Psoas muscle (tissue), 8 donors: Measurements from ENCODE around the gene CBFA2T2. TPM values are rescaled to one million over a fixed set of nuclear protein-coding genes. Genes with fewer than 3 reads are reported as not detected.
"Not testable (repeated sequence)": the region's sequence is repeated elsewhere in the genome, so short reads cannot be mapped to it uniquely, and the experiment has no call there.

ENCODE experiments used
- ATAC-seq, 4 donors: fragments of 200-7000 bp; cut with Tn5 transposase; one replicate each; pipeline ENCODE4 v1.9.1; 2020; ENCODE audit warnings: moderate library complexity in 3 of 4, mild to moderate bottlenecking in 2 of 4
- DNase-seq, 2 donors: peaks; one replicate each; pipeline ENCODE4 v3.0.0-alpha.2; 2020
- H3K27ac ChIP-seq: fragments of 200-600 bp; one replicate; pipeline ENCODE4 v1.8.0; 2022
- H3K27me3 ChIP-seq, 3 donors: fragments of 200-600 bp in 1 of 3; one replicate each; pipeline versions ENCODE4 v1.6.1 to v1.8.0; 2013 to 2022; ENCODE audit warnings: low read length in 2 of 3, mild to moderate bottlenecking in 2 of 3, moderate library complexity in 1 of 3; ENCODE audit not compliant: insufficient read depth in 3 of 3
- H3K36me3 ChIP-seq, 2 donors: fragments of 200-600 bp in 1 of 2; one replicate each; pipeline versions ENCODE4 v1.6.1 to v1.8.0; 2013 to 2022; ENCODE audit warnings: low read depth in 1 of 2, mild to moderate bottlenecking in 1 of 2, moderate library complexity in 1 of 2; ENCODE audit not compliant: insufficient read depth in 1 of 2
- H3K4me1 ChIP-seq: fragments of 200-600 bp; one replicate; pipeline ENCODE4 v1.8.0; 2022
- H3K4me3 ChIP-seq: fragments of 200-600 bp; one replicate; pipeline ENCODE4 v1.8.0; 2022; ENCODE audit warnings: mild to moderate bottlenecking
- H3K9me3 ChIP-seq: fragments of 200-600 bp; one replicate; pipeline ENCODE4 v1.8.0; 2022
- WGBS, 3 donors: extraction: QIAGEN DNeasy Blood & Tissue Kit; methylation state at CpG; one replicate each; pipeline versions ENCODE4 v1.1.6 to v1.1.7; 2013; 5-methylcytosine and 5-hydroxymethylcytosine counted together
- intact Hi-C, 2 donors: fragments of 100-400 bp; cut with DNase I; formaldehyde crosslinking; loops; one replicate each; pipeline versions ENCODE4 v1.11.0 to v1.14.2; 2022
- long read RNA-seq, 2 donors: library from polyadenylated mRNA; unstranded; transcript quantifications; one replicate each; pipeline ENCODE4 v2.0.0, GENCODE V29; 2021
- polyA plus RNA-seq, 3 donors: library from polyadenylated mRNA; stranded (reverse); fragments of 200-250 nt; gene quantifications; one replicate each; pipeline ENCODE4 v1.2.3, GENCODE V29; 2013
- total RNA-seq, 4 donors: library from RNA; stranded (reverse); fragmentation: NEBNext Ultra II Directional in 2 of 4; extraction: Animal tissue kit (Norgen Biotek cat#: 25700) in 2 of 4; gene quantifications; one replicate each; pipeline versions ENCODE4 v1.2.1 to v1.2.4, GENCODE V29; 2021 to 2023
- TF ChIP-seq, protein P1 (sequence below): fragments of 200-600 bp; IDR thresholded peaks from one replicate; pipeline ENCODE4 v1.8.0; 2022; ENCODE audit warnings: antibody characterized with exemption
- donor health status: healthy with polysubstance abuse.
- donor health status: DM: no; HTN: no; CAD: no; lungs with moderate emphysema.
- donor health status: Bipolar disorder and iron deficiency.
- donor health status: healthy.
- donor health status: DM: yes; HTN: yes; CAD: no.
- donor health status: DM: no; HTN: no; CAD: no.
- donor health status: DM: no; HTN: no; CAD: no.
- donor health status: DM: yes; HTN: yes; CAD: no.

CBFA2T2 gene
- 1 to 10 TPM; 7.0 to 9.3 (median 7.7) TPM for total RNA-seq
- 1 to 10 TPM; 3.8 to 6.6 (median 3.9) TPM for polyA plus RNA-seq
- long read RNA-seq, donor 1, full-length matches to known transcripts: 2 of 5 reads
- long read RNA-seq, donor 1, partial matches to known transcripts: 1 of 5 reads
- long read RNA-seq, donor 1, other reads (novel, unspliced or antisense): 2 of 5 reads
- long read RNA-seq, donor 2, transcript CBFA2T2-201 (11 exons, 2,864 nt): major isoform, 5 of 21 reads
- long read RNA-seq, donor 2, partial matches to known transcripts: 2 of 21 reads
- long read RNA-seq, donor 2, other reads (novel, unspliced or antisense): 14 of 21 reads

DNA sequence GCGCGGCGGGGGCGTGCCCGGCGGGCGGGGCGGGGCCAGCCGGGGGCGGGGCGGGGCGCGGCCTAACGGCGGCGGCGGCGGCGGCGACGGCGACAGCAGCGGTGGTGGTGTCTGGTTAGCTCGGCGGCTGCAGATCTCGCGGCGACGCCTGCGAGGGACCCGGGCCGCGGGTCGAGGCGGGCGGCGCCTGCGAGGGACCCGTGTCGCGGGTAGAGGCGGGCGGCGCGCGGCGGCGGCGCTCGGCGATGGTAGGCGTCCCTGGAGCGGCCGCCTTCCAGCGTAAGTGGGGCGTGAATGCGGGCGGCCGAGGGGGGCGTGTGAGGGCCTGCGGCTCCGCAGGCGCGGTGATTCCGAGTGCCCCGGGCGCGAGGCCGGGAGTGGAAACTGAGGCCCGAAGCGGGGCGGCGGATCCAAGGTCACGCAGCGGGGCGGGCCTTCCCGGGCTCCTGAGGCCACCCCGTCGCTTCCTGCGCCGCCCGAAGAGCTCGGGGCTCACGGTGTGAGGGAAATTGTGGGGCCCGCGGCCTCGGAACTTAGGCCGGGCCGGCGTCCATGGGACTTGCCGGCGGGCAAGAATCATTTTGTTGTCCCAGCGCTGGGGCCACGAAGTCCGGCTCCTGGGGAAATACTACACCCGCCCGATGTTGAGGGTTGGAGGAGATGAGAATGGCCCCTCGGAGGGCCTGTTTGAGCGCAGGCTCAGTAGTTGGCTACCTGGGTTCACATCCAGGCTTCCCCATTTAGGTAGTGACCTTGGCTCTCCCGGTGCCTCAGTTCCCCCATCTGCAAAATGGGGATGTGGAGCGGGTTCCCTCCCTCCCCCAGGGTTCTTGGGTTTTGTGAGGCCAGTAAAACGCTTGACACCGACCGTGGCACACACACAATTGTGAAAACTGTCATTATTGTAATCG is at the start of gene CBFA2T2:
Gene CBFA2T2, plus strand, starts transcription at position 74 of the 911 bp plus-strand sequence. Its CDS starts 172 bp downstream, at position 246.
- TF ChIP-seq, protein P1, sequence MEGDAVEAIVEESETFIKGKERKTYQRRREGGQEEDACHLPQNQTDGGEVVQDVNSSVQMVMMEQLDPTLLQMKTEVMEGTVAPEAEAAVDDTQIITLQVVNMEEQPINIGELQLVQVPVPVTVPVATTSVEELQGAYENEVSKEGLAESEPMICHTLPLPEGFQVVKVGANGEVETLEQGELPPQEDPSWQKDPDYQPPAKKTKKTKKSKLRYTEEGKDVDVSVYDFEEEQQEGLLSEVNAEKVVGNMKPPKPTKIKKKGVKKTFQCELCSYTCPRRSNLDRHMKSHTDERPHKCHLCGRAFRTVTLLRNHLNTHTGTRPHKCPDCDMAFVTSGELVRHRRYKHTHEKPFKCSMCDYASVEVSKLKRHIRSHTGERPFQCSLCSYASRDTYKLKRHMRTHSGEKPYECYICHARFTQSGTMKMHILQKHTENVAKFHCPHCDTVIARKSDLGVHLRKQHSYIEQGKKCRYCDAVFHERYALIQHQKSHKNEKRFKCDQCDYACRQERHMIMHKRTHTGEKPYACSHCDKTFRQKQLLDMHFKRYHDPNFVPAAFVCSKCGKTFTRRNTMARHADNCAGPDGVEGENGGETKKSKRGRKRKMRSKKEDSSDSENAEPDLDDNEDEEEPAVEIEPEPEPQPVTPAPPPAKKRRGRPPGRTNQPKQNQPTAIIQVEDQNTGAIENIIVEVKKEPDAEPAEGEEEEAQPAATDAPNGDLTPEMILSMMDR: no peak
- H3K9me3 ChIP-seq: no peaks in the 10 kb centered on the region
- peaks cover 16% of the 10 kb centered on the region for H3K4me1 ChIP-seq
- intact Hi-C loops: no loop called here
- DNase-seq: peak; percentile 73 to 84
- H3K36me3 ChIP-seq: no peaks in the 10 kb centered on the region
- peak within 1 kb of the TSS; percentile 89 for H3K27ac ChIP-seq
- H3K4me3 ChIP-seq: peak within 1 kb of the TSS; percentile 79
- WGBS, 3 donors: 0 to 1% (median 1%) methylated on average over 63 to 105 of the region's 105 CpGs
- peak in 3 of 4 donors; percentile 49 to 57 (median 53) for ATAC-seq
- no peaks in the 10 kb centered on the region for H3K27me3 ChIP-seq

- not testable (repeated sequence) for H3K27me3 ChIP-seq, DNase-seq, H3K9me3 ChIP-seq, ATAC-seq
- Histone ChIP-seq H3K4me1 (peaks cover 35% of the 10 kb centered on the region), H3K27ac (peak overlapping the region; percentile 90), H3K4me3 (peak overlapping the region; percentile 71), H3K36me3 (peaks cover 0 to 23% of the 10 kb centered on the region in 2 donors)
- intact Hi-C loops: loop anchor here (5.0 kb wide), 1 partner anchor 38 kb away; the partner anchor contains the start of gene CDK5RAP1 (in 2 of the 2)
- WGBS, 3 donors: 77 to 90% (median 82%) methylated on average over 7 of the region's 7 CpGs
Observed at GRCh38 chr20:33440562-33440961, 49.3 kb upstream of the CBFA2T2 start.

GRCh38 chr20:33441142-33441955 is 48.5 kb upstream of the CBFA2T2 start:
- ATAC-seq (no peak), DNase-seq (no peak)
- 34 to 50% (median 37%) methylated on average over 7 of the region's 7 CpGs for WGBS, 3 donors
- intact Hi-C loops: loop anchor here (1.0 to 5.0 kb wide), 2 partner anchors 16 to 39 kb away; partner anchors contain the start of gene CDK5RAP1 (in 2 of the 2)
- no peaks in the 10 kb centered on the region for H3K9me3 ChIP-seq
- no peaks in the 10 kb centered on the region for H3K27me3 ChIP-seq
- peak overlapping the region; percentile 71 for H3K4me3 ChIP-seq
- H3K27ac ChIP-seq: peak overlapping the region; percentile 90
- H3K36me3 ChIP-seq: peaks cover 0 to 15% of the 10 kb centered on the region in 2 donors
- TF ChIP-seq, protein P1: no peak
- H3K4me1 ChIP-seq: peaks cover 35% of the 10 kb centered on the region

- peak overlapping the region; percentile 71 for H3K4me3 ChIP-seq
- peak overlapping the region; percentile 90 for H3K27ac ChIP-seq
- H3K27me3 ChIP-seq: no peaks in the 10 kb centered on the region
- peaks cover 33% of the 10 kb centered on the region for H3K4me1 ChIP-seq
- ATAC-seq: no peak
- TF ChIP-seq, protein P1: no peak
- 38 to 51% (median 41%) methylated on average over 9 of the region's 9 CpGs for WGBS, 3 donors
- intact Hi-C loops: loop anchor here (5.0 kb wide), 1 partner anchor 40 kb away; the partner anchor contains the start of gene CDK5RAP1 (in 2 of the 2)
- peaks cover 0 to 15% of the 10 kb centered on the region in 2 donors for H3K36me3 ChIP-seq
- no peaks in the 10 kb centered on the region for H3K9me3 ChIP-seq
- no peak for DNase-seq
Observed at GRCh38 chr20:33442136-33443005, 47.5 kb upstream of the CBFA2T2 start.
